CD4-positive, alpha-beta T cell treated with Interferon gamma for 1 hour (primary cell): Measurements from ENCODE around the gene LHPP.

Experiments
- DNase-seq: peaks from one replicate; pipeline ENCODE4 v3.0.0-alpha.2; 2020

Gene LHPP

GRCh38 chr10:124630551-124630950 is 168.9 kb downstream of the LHPP start:
- DNase-seq = no peak

- no peak for DNase-seq
These were observed 170.5 kb downstream of the LHPP start for GRCh38 chr10:124632064-124632531.

- DNase-seq = no peak
These were observed 170.9 kb downstream of the LHPP start for GRCh38 chr10:124632566-124632965.

- DNase-seq = peak; percentile 39
These were observed 174.8 kb downstream of the LHPP start for GRCh38 chr10:124636271-124636995.

GRCh38 chr10:124637091-124637700 is 175.6 kb downstream of the LHPP start:
- DNase-seq = no peak

GRCh38 chr10:124637746-124638145 is 176.1 kb downstream of the LHPP start:
- no peak for DNase-seq

GRCh38 chr10:124639206-124639605 is 177.6 kb downstream of the LHPP start:
- no peak for DNase-seq

- no peak for DNase-seq
These were observed 178.0 kb downstream of the LHPP start for GRCh38 chr10:124639646-124640045.

GRCh38 chr10:124640056-124640455 is 178.4 kb downstream of the LHPP start:
- DNase-seq = no peak

GRCh38 chr10:124640538-124641231 is 179.1 kb downstream of the LHPP start:
- DNase-seq = no peak

- peak; percentile 65 for DNase-seq
These were observed 179.9 kb downstream of the LHPP start for GRCh38 chr10:124641282-124642087.

- DNase-seq = no peak
These were observed 180.6 kb downstream of the LHPP start for GRCh38 chr10:124642088-124642710.

- no peak for DNase-seq
These were observed 181.8 kb downstream of the LHPP start for GRCh38 chr10:124643330-124644009.

- DNase-seq = no peak
These were observed 182.6 kb downstream of the LHPP start for GRCh38 chr10:124644236-124644635.

GRCh38 chr10:124644771-124645415 is 183.3 kb downstream of the LHPP start:
- no peak for DNase-seq

GRCh38 chr10:124645467-124646095 is 184.0 kb downstream of the LHPP start:
- DNase-seq = no peak

- peak; percentile 33 for DNase-seq
These were observed 185.1 kb downstream of the LHPP start for GRCh38 chr10:124646483-124647352.

- peak; percentile 77 for DNase-seq
These were observed 186.0 kb downstream of the LHPP start for GRCh38 chr10:124647421-124648130.

- no peak for DNase-seq
These were observed 186.5 kb downstream of the LHPP start for GRCh38 chr10:124648131-124648475.
